Measurements from ENCODE around the gene ATG16L1. TPM values are rescaled to one million over a fixed set of nuclear protein-coding genes. Genes with fewer than 3 reads are reported as not detected.
A peak's percentile ranks its signal among the peaks of the same experiment; 100 is the strongest.

Gene ATG16L1
- total RNA-seq (2011; cell fraction: chromatin; rRNA removed; ENCODE audit: low replicate concordance), result 70.8 and 90.9 TPM in 2 replicates
- 37.9 and 38.0 TPM in 2 replicates for total RNA-seq (2011; cell fraction: nucleolus; rRNA removed)
- 41.7 and 49.2 TPM in 2 replicates for total RNA-seq (2011; cell fraction: nucleoplasm; rRNA removed)
- total RNA-seq (2014; rRNA removed) (21.2 and 26.9 TPM in 2 replicates), total RNA-seq (2014; rRNA removed; fragmentation: Illumina TruSeq; extraction: Trizol) (15.3 and 16.4 TPM in 2 replicates), total RNA-seq (2015; rRNA removed; fragmentation: Illumina TruSeq; extraction: Trizol) (17.2 and 18.8 TPM in 2 replicates), total RNA-seq (2021) (18.8 and 21.1 TPM in 2 replicates), polyA plus RNA-seq (2011; rRNA removed) (20.7 and 21.2 TPM in 2 replicates), polyA plus RNA-seq (2014; fragmentation: Illumina TruSeq; extraction: Trizol) (11.6 and 13.0 TPM in 2 replicates), polyA plus RNA-seq (2014; fragmentation: Nextera tagmentation; extraction: Ambion mirVana) (1 to 10 TPM; 6.4 to 7.0 TPM), polyA plus RNA-seq (2014; rRNA removed) (17.2 and 21.3 TPM in 2 replicates), polyA minus RNA-seq (2011; rRNA and poly(A)+ RNA removed) (34.9 and 41.6 TPM in 2 replicates), Bru-seq, nascent RNA (percentile 82 among the genes with signal in this experiment), BruChase-seq, experiment 1, labeled RNA remaining after a 2-hour chase (percentile 85 among the genes with signal in this experiment), BruChase-seq, experiment 2, labeled RNA remaining after a 6-hour chase (percentile 86 among the genes with signal in this experiment)
- polyA plus RNA-seq (2011; cell fraction: cytosol; rRNA removed), result 11.5 and 12.7 TPM in 2 replicates
- polyA plus RNA-seq (2011; cell fraction: nucleus; rRNA removed), result 72.0 and 76.5 TPM in 2 replicates
- polyA plus RNA-seq (2012), result 8.2 and 8.9 TPM in 2 replicates
- 8.5 and 8.8 TPM in 2 replicates for polyA minus RNA-seq (2011; cell fraction: cytosol; rRNA and poly(A)+ RNA removed)
- 37.4 and 52.9 TPM in 2 replicates for polyA minus RNA-seq (2011; cell fraction: nucleus; rRNA and poly(A)+ RNA removed)
- long read RNA-seq, experiment 1, transcript ATG16L1-205 (17 exons, 3,213 nt), result major isoform, 17 of 37 reads
- long read RNA-seq, experiment 1, partial matches to known transcripts, result 3 of 37 reads
- long read RNA-seq, experiment 1, other reads (novel, unspliced or antisense), result 11 of 37 reads
- long read RNA-seq, experiment 2, partial matches to known transcripts, result 4 of 16 reads
- long read RNA-seq, experiment 2, other reads (novel, unspliced or antisense), result 9 of 16 reads
- long read RNA-seq, experiment 3, partial matches to known transcripts, result 1 of 4 reads
- long read RNA-seq, experiment 3, other reads (novel, unspliced or antisense), result 0 of 4 reads

GRCh38 chr2:233251306-233252116, at the start of gene ATG16L1:
ATG16L1 (plus strand) TSS chr2:233251673; CDS start chr2:233251828, 155 bp downstream.
- Histone ChIP-seq H3K4me3 (peak within 1 kb of the TSS; percentile 82), H3K79me2 (ENCODE audit: control insufficient read depth, insufficient read depth, low read length) (peaks cover 45% of the 10 kb centered on the region), H2AFZ (ENCODE audit: low read depth, low read length) (peak within 1 kb of the TSS; percentile 100), H3K4me2 (ENCODE audit: insufficient read depth, low read length) (peak within 1 kb of the TSS; percentile 84), H3K36me3 (ENCODE audit: control insufficient read depth, insufficient read depth, low read length) (peaks cover 31% of the 10 kb centered on the region; the same call in 2 of the 3 replicates), H3K9me3 (replicated peaks; ENCODE audit: control insufficient read depth, insufficient read depth, low read depth, low read length) (peaks cover 12% of the 10 kb centered on the region), H3K27me3 (ENCODE audit: control insufficient read depth in 2 of 2, insufficient read depth in 2 of 2, low read length in 2 of 2) (no peaks in the 10 kb centered on the region), H3K9me1 (ENCODE audit: control insufficient read depth, insufficient read depth, low read length) (no peaks in the 10 kb centered on the region), H3K4me1 (replicated peaks in 1 of 2; ENCODE audit: control insufficient read depth in 2 of 2, insufficient read depth in 2 of 2, low read length in 2 of 2) (peaks cover 0 to 7% of the 10 kb centered on the region in 2 experiments; a peak in 2 of 5 replicates), H3K27ac (ENCODE audit: extremely low read depth, low read depth, low read length) (peak within 1 kb of the TSS; percentile 79), H4K20me1 (replicated peaks; ENCODE audit: control insufficient read depth, insufficient read depth, low read length) (no peaks in the 10 kb centered on the region), H3K9ac (ENCODE audit: insufficient read depth in 1 of 2, low read depth in 2 of 2, low read length in 2 of 2) (peak within 1 kb of the TSS; percentile 79 to 97)
- peak; percentile 88 for FAIRE-seq
- peak; percentile 98 for ATAC-seq
- in situ Hi-C loops (cut with MboI), result loop anchor here (25.0 kb wide), 1 partner anchor 639 kb away; no protein-coding TSS in a partner anchor
- intact Hi-C loops (cut with micrococcal nuclease), result loop anchor here (1.0 to 10.0 kb wide), 3 partner anchors 122 to 399 kb away; no protein-coding TSS in a partner anchor
- peak; percentile 93 to 94 (median 94) for DNase-seq (ENCODE audit: extremely low read depth in 1 of 4, low spot score in 3 of 4)
- WGBS (ENCODE audit: insufficient coverage, low coverage, missing lambda C conversion rate), result under 1% methylated on average over 35 of the region's 75 CpGs
- BruUV-seq (replicated peaks), result TSS peak; percentile 40
- CTCF ChIA-PET (ENCODE audit: low intra/inter-chr PET ratio), result interaction anchor here (0.9 to 1.2 kb wide), 2 partner anchors 397 to 399 kb away, joined by 3 read pairs; no protein-coding TSS in a partner anchor
- POLR2A ChIA-PET, result interaction anchor here (0.6 kb wide), 1 partner anchor 1323 kb away, joined by 3 read pairs; no protein-coding TSS in a partner anchor
- TF ChIP-seq NRF1 (conservative IDR thresholded peaks at IDR 0.05 in 1 of 2, IDR thresholded peaks at IDR 0.05 in 1 of 2) (peak; percentile 70 to 71), HNRNPLL (IDR thresholded peaks at IDR 0.05; ENCODE audit: low read depth, low read length, poor library complexity, severe bottlenecking) (peak; percentile 49), NCOA2 (IDR thresholded peaks at IDR 0.05; ENCODE audit: partially characterized antibody in 2 of 2) (no peak), ZBTB1 (CRISPR knock-in tag; IDR thresholded peaks at IDR 0.05; ENCODE audit: borderline replicate concordance, low read depth) (no peak), E4F1 (CRISPR knock-in tag; IDR thresholded peaks at IDR 0.05; ENCODE audit: borderline replicate concordance) (no peak), MTA1 (IDR thresholded peaks at IDR 0.05; ENCODE audit: borderline replicate concordance) (peak; percentile 96)
- TF ChIP-seq, protein P1, sequence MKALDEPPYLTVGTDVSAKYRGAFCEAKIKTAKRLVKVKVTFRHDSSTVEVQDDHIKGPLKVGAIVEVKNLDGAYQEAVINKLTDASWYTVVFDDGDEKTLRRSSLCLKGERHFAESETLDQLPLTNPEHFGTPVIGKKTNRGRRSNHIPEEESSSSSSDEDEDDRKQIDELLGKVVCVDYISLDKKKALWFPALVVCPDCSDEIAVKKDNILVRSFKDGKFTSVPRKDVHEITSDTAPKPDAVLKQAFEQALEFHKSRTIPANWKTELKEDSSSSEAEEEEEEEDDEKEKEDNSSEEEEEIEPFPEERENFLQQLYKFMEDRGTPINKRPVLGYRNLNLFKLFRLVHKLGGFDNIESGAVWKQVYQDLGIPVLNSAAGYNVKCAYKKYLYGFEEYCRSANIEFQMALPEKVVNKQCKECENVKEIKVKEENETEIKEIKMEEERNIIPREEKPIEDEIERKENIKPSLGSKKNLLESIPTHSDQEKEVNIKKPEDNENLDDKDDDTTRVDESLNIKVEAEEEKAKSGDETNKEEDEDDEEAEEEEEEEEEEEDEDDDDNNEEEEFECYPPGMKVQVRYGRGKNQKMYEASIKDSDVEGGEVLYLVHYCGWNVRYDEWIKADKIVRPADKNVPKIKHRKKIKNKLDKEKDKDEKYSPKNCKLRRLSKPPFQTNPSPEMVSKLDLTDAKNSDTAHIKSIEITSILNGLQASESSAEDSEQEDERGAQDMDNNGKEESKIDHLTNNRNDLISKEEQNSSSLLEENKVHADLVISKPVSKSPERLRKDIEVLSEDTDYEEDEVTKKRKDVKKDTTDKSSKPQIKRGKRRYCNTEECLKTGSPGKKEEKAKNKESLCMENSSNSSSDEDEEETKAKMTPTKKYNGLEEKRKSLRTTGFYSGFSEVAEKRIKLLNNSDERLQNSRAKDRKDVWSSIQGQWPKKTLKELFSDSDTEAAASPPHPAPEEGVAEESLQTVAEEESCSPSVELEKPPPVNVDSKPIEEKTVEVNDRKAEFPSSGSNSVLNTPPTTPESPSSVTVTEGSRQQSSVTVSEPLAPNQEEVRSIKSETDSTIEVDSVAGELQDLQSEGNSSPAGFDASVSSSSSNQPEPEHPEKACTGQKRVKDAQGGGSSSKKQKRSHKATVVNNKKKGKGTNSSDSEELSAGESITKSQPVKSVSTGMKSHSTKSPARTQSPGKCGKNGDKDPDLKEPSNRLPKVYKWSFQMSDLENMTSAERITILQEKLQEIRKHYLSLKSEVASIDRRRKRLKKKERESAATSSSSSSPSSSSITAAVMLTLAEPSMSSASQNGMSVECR (CRISPR knock-in tag; IDR thresholded peaks at IDR 0.05), result peak; percentile 64; the same call in 1 of the 2 replicates

All from K562 (cell line).